Sigmoid colon (tissue), 7 donors: ENCODE data around the gene SECTM1. TPM values are rescaled to one million over a fixed set of nuclear protein-coding genes. Genes with fewer than 3 reads are reported as not detected.
"Not testable (repeated sequence)": the region's sequence is repeated elsewhere in the genome, so short reads cannot be mapped to it uniquely, and the experiment has no call there.

Experiments used
- DNase-seq: peaks from one replicate; pipeline ENCODE4 v3.0.0-alpha.2; 2019
- H3K27ac ChIP-seq, 4 donors: fragments of 200-600 bp; sonication (generic); one replicate each; pipeline ENCODE4 v1.5.1; 2016 to 2019; ENCODE audit warnings: mild to moderate bottlenecking in 1 of 4
- H3K27me3 ChIP-seq, 3 donors: fragments of 200-600 bp; sonication (generic); one replicate each; pipeline ENCODE4 v1.5.1; 2019; ENCODE audit warnings: mild to moderate bottlenecking in 1 of 3
- H3K36me3 ChIP-seq, 4 donors: fragments of 200-600 bp; sonication (generic); one replicate each; pipeline ENCODE4 v1.5.1; 2016 to 2019
- H3K4me1 ChIP-seq, 4 donors: fragments of 200-600 bp; sonication (generic); one replicate each; pipeline ENCODE4 v1.5.1; 2017 to 2019
- H3K4me3 ChIP-seq, 4 donors: fragments of 200-600 bp; sonication (generic); one replicate each; pipeline ENCODE4 v1.5.1; 2017 to 2019; ENCODE audit warnings: mild to moderate bottlenecking in 2 of 4, moderate library complexity in 1 of 4
- H3K9me3 ChIP-seq, 4 donors: fragments of 200-600 bp in 3 of 4; sonication (generic) in 3 of 4; one replicate each; pipeline versions ENCODE4 v1.5.1 to v1.6.1; 2013 to 2019
- CTCF ChIP-seq, 4 experiments: fragments of 450-650 bp in 3 of 4; fragments of 200-600 bp in 1 of 4; IDR thresholded peaks; one replicate each; pipeline ENCODE4 v1.5.1; 2016 to 2019; ENCODE audit warnings: antibody characterized with exemption in 4 of 4, mild to moderate bottlenecking in 3 of 4, moderate library complexity in 2 of 4
- EP300 ChIP-seq, 4 donors: sonication (generic); formaldehyde crosslinking; IDR thresholded peaks; one replicate each; pipeline ENCODE4 v1.6.1; 2017; ENCODE audit warnings: antibody characterized with exemption in 4 of 4
- POLR2A ChIP-seq, 2 donors: fragments of 450-650 bp; IDR thresholded peaks; one replicate each; pipeline ENCODE4 v1.6.1; 2016; ENCODE audit warnings: antibody characterized with exemption in 2 of 2, mild to moderate bottlenecking in 2 of 2, moderate library complexity in 2 of 2
- POLR2AphosphoS5 ChIP-seq, 4 donors: sonication (generic); formaldehyde crosslinking; IDR thresholded peaks; one replicate each; pipeline ENCODE4 v1.6.1; 2017; ENCODE audit warnings: antibody characterized with exemption in 4 of 4
- WGBS, 2 donors: extraction: QIAGEN DNeasy Blood & Tissue Kit; methylation state at CpG; one replicate each; pipeline ENCODE4 v1.1.7; 2013; 5-methylcytosine and 5-hydroxymethylcytosine counted together
- intact Hi-C: fragments of 100-400 bp; cut with DNase I; formaldehyde crosslinking; loops from one replicate; pipeline ENCODE4 v1.15.1; 2023
- polyA plus RNA-seq, 3 donors: library from polyadenylated mRNA; stranded (reverse); fragments of 200-250 nt; gene quantifications; one replicate each; pipeline ENCODE4 v1.2.3, GENCODE V29; 2013
- total RNA-seq, 4 donors: library from RNA; depleted of rRNA; stranded (reverse); fragments of >200 nt; gene quantifications; one replicate each; pipeline ENCODE4 v1.1.0, GENCODE V29; 2016
- donor health status: healthy with polysubstance abuse.
- donor health status: Bipolar disorder and iron deficiency.
- donor health status: healthy.

SECTM1 gene
- total RNA-seq (10 to 100 TPM in 2 of 4 donors, 1 to 10 TPM in 2; 8.4 to 56.9 (median 10.5) TPM), polyA plus RNA-seq (100 to 1,000 TPM in 1 of 3 donors, 10 to 100 TPM in 2; 64.3 to 105 (median 80.8) TPM)

- H3K27me3 ChIP-seq: no peaks in the 10 kb centered on the region
- no peaks in the 10 kb centered on the region for H3K36me3 ChIP-seq
- 1 to 2% methylated on average over 90 of the region's 90 CpGs for WGBS, 2 donors
- H3K4me3 ChIP-seq: peak within 1 kb of the TSS; percentile 53 to 79 (median 60)
- H3K9me3 ChIP-seq: no peaks in the 10 kb centered on the region
- H3K27ac ChIP-seq: peak within 1 kb of the TSS; percentile 72 to 83 (median 79)
- TF ChIP-seq CTCF (IDR thresholded peaks at IDR 0.05): no peak
- TF ChIP-seq EP300 (IDR thresholded peaks at IDR 0.05): peak in 1 of 4 donors; percentile 19
- peak; percentile 31 to 74 (median 64) for TF ChIP-seq POLR2AphosphoS5 (IDR thresholded peaks at IDR 0.05)
- H3K4me1 ChIP-seq: peaks cover 0 to 59% (median 53%) of the 10 kb centered on the region in 4 donors
- intact Hi-C loops: loop anchor here (5.0 to 10.0 kb wide), 2 partner anchors 36 to 261 kb away; no protein-coding TSS in a partner anchor
- DNase-seq: peak; percentile 88
Measured at GRCh38 chr17:82333279-82334171, at the start of gene SECTM1. SECTM1 (minus strand) TSS chr17:82333766; CDS start chr17:82327240, 6,526 bp downstream.

- Histone ChIP-seq H3K9me3 (no peaks in the 10 kb centered on the region), H3K36me3 (no peaks in the 10 kb centered on the region), H3K27me3 (peaks cover 26 to 88% (median 61%) of the 10 kb centered on the region in 3 donors), H3K27ac (no peak overlapping the region), H3K4me3 (no peak overlapping the region), H3K4me1 (peaks cover 0 to 21% (median 17%) of the 10 kb centered on the region in 4 donors)
- intact Hi-C loops: no loop called here
- TF ChIP-seq CTCF (IDR thresholded peaks at IDR 0.05) (no peak), EP300 (IDR thresholded peaks at IDR 0.05) (no peak), POLR2AphosphoS5 (IDR thresholded peaks at IDR 0.05) (no peak), POLR2A (IDR thresholded peaks at IDR 0.05) (no peak)
- 81 to 83% methylated on average over 11 of the region's 11 CpGs for WGBS, 2 donors
- no peak for DNase-seq
Measured at GRCh38 chr17:82382933-82383255, 49.3 kb upstream of the SECTM1 start.

DNA sequence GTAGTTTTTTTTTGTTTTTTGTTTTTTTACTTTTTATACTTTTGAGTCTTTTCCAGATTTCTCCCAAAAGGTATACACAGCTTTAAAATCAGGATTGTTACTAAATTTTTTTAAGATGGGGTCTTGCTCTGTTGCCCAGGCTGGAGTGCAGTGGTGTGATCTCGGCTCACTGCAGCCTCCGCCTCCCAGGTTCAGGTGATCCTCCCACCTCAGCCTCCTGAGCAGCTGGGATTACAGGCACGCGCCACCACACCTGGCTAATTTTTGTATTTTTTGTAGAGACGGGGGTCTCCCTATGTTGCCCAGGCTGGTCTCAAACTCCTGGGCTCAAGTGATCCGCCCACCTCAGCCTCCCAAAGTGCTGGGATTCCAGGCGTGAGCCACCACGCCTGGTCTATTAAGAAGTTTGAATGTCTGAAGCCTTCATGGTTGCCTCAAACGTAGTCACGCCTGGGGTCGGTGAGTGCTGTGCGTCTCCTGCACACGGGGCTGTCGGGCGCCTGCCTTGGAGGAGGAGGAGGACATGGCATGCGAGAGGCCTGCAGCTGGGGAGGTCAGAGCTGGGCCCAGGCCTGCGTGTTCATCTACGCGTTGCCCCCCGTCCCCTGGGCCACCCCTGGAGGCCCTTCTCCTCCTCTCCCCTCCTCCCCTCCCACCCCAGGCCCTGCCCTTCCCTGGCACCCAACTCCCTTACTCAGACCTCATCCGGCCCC, 48.8 kb upstream of the SECTM1 start:
- H3K27me3 ChIP-seq: peaks cover 26 to 87% (median 62%) of the 10 kb centered on the region in 3 donors
- WGBS, 2 donors: 83 to 89% methylated on average over 21 of the region's 21 CpGs
- H3K9me3 ChIP-seq, H3K4me3 ChIP-seq, DNase-seq, intact Hi-C loops, H3K27ac ChIP-seq, H3K36me3 ChIP-seq: not testable (repeated sequence)
- peaks cover 0 to 21% (median 17%) of the 10 kb centered on the region in 4 donors for H3K4me1 ChIP-seq

DNA sequence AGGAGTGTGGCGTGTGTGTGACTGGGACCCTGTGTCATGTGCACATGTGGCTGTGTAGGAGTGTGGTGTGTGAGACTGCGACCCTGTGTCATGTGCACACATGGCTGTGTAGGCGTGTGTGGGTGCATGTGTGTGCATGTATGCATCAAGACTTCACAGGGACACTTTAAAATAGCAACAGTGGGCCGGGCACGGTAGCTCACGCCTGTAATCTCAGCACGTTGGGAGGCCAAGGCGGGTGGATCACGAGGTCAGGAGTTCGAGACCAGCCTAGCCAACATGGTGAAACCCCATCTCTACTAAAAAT, 48.1 kb upstream of the SECTM1 start:
- Histone ChIP-seq H3K4me1 (peaks cover 0 to 15% (median 12%) of the 10 kb centered on the region in 4 donors), H3K27me3 (peaks cover 23 to 81% (median 59%) of the 10 kb centered on the region in 3 donors)
- intact Hi-C loops, H3K27ac ChIP-seq, H3K4me3 ChIP-seq, H3K9me3 ChIP-seq, DNase-seq, H3K36me3 ChIP-seq: not testable (repeated sequence)
- WGBS, 2 donors: 79 to 84% methylated on average over 10 of the region's 10 CpGs

DNA sequence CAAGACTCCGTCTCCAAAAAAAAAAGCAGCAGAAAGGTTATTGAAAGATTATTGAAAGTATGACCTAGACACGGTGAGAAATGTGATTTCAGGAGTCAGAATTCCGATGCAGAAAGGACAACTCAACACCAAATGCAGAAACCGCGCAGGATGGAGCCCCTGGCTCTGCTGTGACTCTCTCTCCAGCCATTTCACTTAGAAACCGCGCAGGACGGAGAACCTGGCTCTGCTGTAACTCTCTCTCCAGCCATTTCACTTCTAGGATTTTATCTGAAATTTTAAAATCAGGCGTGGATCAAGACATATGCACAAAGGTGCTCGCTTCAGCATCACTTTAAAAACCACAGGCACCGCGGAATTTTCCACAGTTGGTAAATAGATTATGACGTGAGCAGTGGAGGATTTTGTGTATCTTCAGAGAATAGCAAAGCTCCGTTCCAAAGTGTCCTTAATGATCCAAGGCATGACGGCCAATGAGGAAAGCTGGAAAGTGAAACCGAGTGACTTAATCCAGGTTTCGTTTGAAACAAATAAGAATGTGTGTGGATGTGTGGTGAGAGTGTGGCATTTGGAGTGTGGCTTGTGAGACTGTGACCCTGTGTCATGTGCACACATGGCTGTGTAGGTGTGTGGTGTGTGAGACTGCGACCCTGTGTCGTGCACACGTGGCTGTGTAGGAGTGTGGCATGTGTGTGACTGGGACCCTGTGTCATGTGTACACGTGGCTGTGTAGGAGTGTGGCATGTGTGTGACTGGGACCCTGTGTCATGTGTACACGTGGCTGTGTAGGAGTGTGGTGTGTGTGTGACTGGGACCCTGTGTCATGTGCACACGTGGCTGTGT, 47.5 kb upstream of the SECTM1 start:
- peak overlapping the region in 1 of 4 donors; percentile 5 for H3K4me3 ChIP-seq
- H3K9me3 ChIP-seq: no peaks in the 10 kb centered on the region
- DNase-seq: no peak
- TF ChIP-seq CTCF (IDR thresholded peaks at IDR 0.05): no peak
- no peak for TF ChIP-seq EP300 (IDR thresholded peaks at IDR 0.05)
- no peak for TF ChIP-seq POLR2AphosphoS5 (IDR thresholded peaks at IDR 0.05)
- no peak for TF ChIP-seq POLR2A (IDR thresholded peaks at IDR 0.05)
- intact Hi-C loops: no loop called here
- H3K36me3 ChIP-seq: no peaks in the 10 kb centered on the region
- 41 to 64% methylated on average over 23 of the region's 23 CpGs for WGBS, 2 donors
- H3K27me3 ChIP-seq: peaks cover 18 to 81% (median 59%) of the 10 kb centered on the region in 3 donors
- peaks cover 0 to 12% (median 10%) of the 10 kb centered on the region in 4 donors for H3K4me1 ChIP-seq
- H3K27ac ChIP-seq: no peak overlapping the region
